SK-N-SH (cell line): ENCODE data around the gene DLX4. TPM values are rescaled to one million over a fixed set of nuclear protein-coding genes. Genes with fewer than 3 reads are reported as not detected.

ENCODE experiments used
- polyA plus RNA-seq, 3 experiments: library from polyadenylated mRNA; depleted of rRNA; stranded (reverse); fragments of >200 nt; gene quantifications; 2 replicates each; pipeline ENCODE4 v1.2.3, GENCODE V29; 2012
- small RNA-seq, 7 experiments: library from RNA; depleted of rRNA; stranded (forward); fragments of <200 nt; gene quantifications; one replicate each; pipeline ENCODE3, GENCODE V24; 2012

DLX4 gene
- polyA plus RNA-seq, 1 of the 3 experiments (the other 2 are of a cell fraction): 0.10 TPM

Small RNA genes lying within 50 kb of the gene (small RNA-seq; reads per million reads assigned to genes)
- 0 reads per million in 7 experiments for gene RNU6-1313P

Other genes with a start within 250 kb of the DLX4 start
- 7.8 and 9.0 TPM in 2 replicates for gene FAM117A, start 205.1 kb upstream of the DLX4 start, polyA plus RNA-seq (2012; rRNA removed)
- 18.5 and 20.2 TPM in 2 replicates for gene KAT7, start 180.5 kb upstream of the DLX4 start, polyA plus RNA-seq (2012; rRNA removed)
- gene TAC4, start 121.1 kb upstream of the DLX4 start, polyA plus RNA-seq (2012; rRNA removed): not detected in 2 replicates
- not detected in 2 replicates for gene DLX3, start 26.0 kb downstream of the DLX4 start, polyA plus RNA-seq (2012; rRNA removed)
- 543 and 766 TPM in 2 replicates for gene ITGA3, start 86.9 kb downstream of the DLX4 start, polyA plus RNA-seq (2012; rRNA removed)
- 96.1 and 124 TPM in 2 replicates for gene PDK2, start 126.2 kb downstream of the DLX4 start, polyA plus RNA-seq (2012; rRNA removed)
- gene SAMD14, start 161.0 kb downstream of the DLX4 start, polyA plus RNA-seq (2012; rRNA removed): 2.8 and 3.4 TPM in 2 replicates
- 26.9 and 35.2 TPM in 2 replicates for gene PPP1R9B, start 181.5 kb downstream of the DLX4 start, polyA plus RNA-seq (2012; rRNA removed)
- gene SGCA, start 196.8 kb downstream of the DLX4 start, polyA plus RNA-seq (2012; rRNA removed): 0.29 TPM in 1 of 2 replicates, not detected in the other
- 265 and 1,461 TPM in 2 replicates for gene COL1A1, start 232.4 kb downstream of the DLX4 start, polyA plus RNA-seq (2012; rRNA removed)